ENCODE data around the gene TMEM120B. TPM values are rescaled to one million over a fixed set of nuclear protein-coding genes. Genes with fewer than 3 reads are reported as not detected.
A peak's percentile ranks its signal among the peaks of the same experiment; 100 is the strongest.

The TMEM120B gene
- total and polyA plus RNA-seq, 2 of the 13 experiments (the other 11 are each of a cell fraction or from before 2014, with no cell fraction given): 7.1 to 12.9 TPM

- TF ChIP-seq PATZ1 (CRISPR knock-in tag; IDR thresholded peaks at IDR 0.05): peak; percentile 56
- TF ChIP-seq GTF3A (CRISPR knock-in tag; conservative IDR thresholded peaks at IDR 0.05): 0 out of 2 replicates have a peak, but pooled peaks have one; percentile 43
- TF ChIP-seq THAP7 (CRISPR knock-in tag; IDR thresholded peaks at IDR 0.05): no peak
- TF ChIP-seq KDM6A (CRISPR knock-in tag; IDR thresholded peaks at IDR 0.05; ENCODE audit: low read depth): no peak
- peak; percentile 86; the same call in 1 of the 2 replicates for TF ChIP-seq ZBTB44 (CRISPR knock-in tag; IDR thresholded peaks at IDR 0.05)
- peak; percentile 78 for TF ChIP-seq RXRA (CRISPR knock-in tag; IDR thresholded peaks at IDR 0.05)
- TF ChIP-seq ELF3 (CRISPR knock-in tag; IDR thresholded peaks at IDR 0.05): no peak; the same call in 1 of the 2 replicates
- TF ChIP-seq ZNF770 (CRISPR knock-in tag; IDR thresholded peaks at IDR 0.05): no peak; the same call in 1 of the 2 replicates
- TF ChIP-seq DMAP1 (CRISPR knock-in tag; IDR thresholded peaks at IDR 0.05): no peak; the same call in 1 of the 2 replicates
- TF ChIP-seq ZBTB39 (CRISPR knock-in tag; IDR thresholded peaks at IDR 0.05): no peak
- TF ChIP-seq TSC22D2 (CRISPR knock-in tag; IDR thresholded peaks at IDR 0.05; ENCODE audit: borderline replicate concordance): peak; percentile 81; the same call in 1 of the 2 replicates
- TF ChIP-seq NFE2L2 (IDR thresholded peaks at IDR 0.05; ENCODE audit: low read length): no peak
- 0 out of 2 replicates have a peak, but pooled peaks have one; percentile 43 for TF ChIP-seq ZNF646 (CRISPR knock-in tag; IDR thresholded peaks at IDR 0.05)
Observed at GRCh38 chr12:121793838-121794533, 81.4 kb downstream of the TMEM120B start (continued).
